Measurements from ENCODE around the gene RINL.
A peak's percentile ranks its signal among the peaks of the same experiment; 100 is the strongest.
"Not testable (repeated sequence)": the region's sequence is repeated elsewhere in the genome, so short reads cannot be mapped to it uniquely, and the experiment has no call there.

The RINL gene

DNA sequence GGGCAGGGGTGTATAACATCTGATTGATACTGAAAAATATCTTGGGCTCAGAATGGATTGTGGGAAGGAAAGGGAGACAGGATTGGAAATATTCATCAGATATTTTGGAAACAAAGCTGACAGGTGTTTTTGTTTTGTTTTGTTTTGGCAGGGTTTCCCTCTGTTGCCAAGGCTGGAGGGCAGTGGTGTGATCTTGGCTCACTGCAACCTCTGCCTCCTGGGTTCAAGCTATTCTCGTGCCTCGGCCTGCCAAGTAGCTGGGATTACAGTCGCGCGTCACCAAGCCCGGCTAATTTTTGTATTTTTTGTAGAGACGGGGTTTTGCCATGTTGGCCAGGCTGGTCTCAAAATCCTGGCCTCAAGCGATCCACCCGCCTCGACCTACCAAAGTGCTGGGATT is 4.7 kb downstream of the RINL start:
- not testable (repeated sequence) for DNase-seq

DNA sequence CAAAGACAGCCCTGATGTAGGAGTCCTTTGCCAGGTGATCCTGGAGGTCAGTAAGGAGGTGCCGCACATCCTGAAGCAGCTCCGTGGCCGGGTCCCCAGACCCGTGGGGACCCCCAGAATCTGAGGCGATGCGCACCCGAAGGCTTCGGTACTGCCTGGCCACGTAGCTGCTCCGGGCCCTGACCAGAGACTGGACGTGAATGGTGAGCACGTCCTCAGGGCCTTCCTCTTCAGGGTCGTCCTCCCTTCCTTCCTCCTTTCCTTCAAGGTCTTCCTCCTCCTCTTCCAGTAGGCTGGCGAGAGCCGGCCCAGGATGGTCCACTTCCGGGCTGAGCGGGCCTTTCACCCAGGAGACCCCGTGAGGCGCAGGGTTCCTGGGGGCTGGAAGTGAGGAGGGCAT is 7.5 kb downstream of the RINL start:
- no peak for DNase-seq

DNA sequence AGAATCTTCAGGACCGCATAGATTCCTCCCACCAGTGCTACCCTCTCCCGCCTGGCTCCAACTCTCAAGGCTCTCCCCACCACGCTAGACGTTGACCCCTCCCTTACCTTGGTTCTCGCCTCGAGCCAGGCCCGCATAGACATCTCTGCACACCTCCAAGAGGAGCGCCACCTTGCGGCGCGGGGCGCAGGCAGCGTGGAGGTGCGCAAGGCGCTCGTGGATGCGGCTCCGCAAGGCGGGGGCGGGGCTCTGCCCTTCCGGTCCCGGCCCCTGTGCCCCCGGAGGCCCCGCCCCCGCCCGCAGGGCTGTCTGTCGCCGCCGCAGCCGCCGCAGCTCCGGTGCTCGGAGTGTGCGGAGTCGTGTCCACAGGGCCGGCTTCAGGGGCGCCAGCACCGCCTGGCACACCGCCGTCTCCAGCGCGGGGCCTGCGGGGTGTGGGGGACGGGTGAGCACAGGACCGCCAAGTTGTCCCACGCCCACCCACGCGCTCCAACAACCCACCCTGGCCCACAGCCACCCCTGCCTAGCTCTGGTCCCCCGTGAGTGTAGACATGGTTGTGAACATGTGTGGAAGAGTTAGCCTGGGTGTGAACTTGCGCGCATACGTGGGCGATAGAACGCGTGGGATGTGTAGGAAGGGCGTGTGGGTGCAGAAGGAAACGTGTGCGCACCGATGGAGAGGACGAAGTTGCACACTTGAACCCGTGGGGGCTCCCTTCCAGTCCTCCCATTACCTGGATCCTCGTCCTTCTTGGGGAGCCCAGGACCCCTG is 8.1 kb downstream of the RINL start:
- DNase-seq = no peak

- no peak for DNase-seq
Observed at GRCh38 chr19:38869160-38869835, 8.8 kb downstream of the RINL start.

- DNase-seq = no peak
Observed at GRCh38 chr19:38868551-38868950, 9.5 kb downstream of the RINL start.

GRCh38 chr19:38867171-38867780 is 10.8 kb downstream of the RINL start:
- no peak for DNase-seq

DNA sequence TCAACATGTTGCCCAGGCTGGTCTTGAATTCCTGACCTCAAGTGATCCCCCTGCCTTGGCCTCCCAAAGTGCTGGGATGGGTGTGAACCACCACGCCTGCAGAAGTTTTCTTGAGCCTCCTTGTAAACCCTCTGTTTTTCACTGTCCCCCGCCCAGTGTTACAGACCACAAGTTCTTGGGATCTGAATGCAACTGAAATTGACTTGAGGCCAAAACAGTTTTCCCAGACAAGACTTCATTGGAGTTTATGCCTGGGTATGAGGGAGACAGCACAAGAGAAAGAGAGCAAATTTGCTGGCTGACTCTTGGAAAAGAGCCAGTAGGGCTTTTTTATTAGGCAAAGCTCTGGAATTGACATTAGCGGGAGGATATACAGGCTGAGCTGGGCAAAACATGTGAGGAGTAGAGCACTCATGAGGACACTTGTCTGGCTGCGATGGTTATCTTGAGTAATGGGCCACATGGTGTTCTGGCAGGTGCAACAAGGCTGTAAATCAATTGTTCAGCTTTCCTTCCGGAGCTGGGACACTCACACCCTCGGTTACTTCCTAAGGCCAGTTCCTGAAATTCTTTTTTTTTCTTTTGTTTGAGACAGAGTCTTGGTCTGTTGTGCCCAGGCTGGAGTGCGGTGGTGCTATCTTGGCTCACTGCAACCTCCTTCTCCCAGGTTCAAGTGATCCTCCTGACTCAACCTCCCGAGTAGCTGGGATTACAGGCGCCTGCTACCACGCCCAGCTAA is 15.6 kb downstream of the RINL start:
- peak; percentile 94 for DNase-seq

DNA sequence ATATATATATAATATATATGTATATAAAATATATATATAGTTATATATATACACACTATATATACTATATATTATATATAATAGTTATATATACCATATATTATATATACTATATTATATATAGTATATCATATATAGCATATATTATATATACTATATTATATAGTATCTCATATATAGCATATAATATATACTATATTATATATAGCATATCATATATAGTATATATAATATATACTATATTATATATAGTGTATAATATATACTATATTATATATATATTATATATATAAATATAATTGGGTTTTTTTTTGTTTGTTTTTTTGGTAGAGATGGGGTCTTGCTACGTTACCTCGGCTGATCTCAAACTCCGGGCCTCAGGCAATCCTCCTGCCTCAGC is 16.7 kb downstream of the RINL start:
- DNase-seq = no peak

DNA sequence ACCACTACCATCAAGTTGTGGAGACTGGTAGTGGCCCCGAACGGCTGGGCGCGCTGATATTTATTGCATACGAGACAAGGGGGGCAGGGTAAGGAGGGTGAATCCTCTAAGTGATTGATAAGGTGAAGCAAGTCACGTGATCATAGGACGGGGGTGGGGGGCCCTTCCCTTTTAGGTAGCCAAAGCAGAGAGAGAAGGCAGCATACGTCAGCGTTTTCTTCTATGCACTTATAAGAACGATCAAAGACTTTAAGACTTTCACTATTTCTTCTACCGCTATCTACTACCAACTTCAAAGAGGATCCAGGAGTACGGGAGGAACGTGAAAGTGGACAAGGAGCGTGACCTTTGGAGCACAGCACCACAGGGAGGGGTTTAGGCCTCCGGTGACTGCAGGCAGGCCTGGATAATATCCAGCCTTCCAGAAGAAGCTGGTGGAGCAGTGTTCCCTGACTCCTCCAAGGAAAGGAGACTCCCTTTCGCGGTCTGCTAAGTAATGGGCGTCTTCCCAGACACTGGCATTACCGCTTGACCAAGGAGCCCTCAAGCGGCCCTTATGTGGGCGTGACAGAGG is 18.4 kb downstream of the RINL start:
- DNase-seq = not testable (repeated sequence)

GRCh38 chr19:38856813-38857212 is 21.3 kb downstream of the RINL start:
- DNase-seq = no peak

- DNase-seq = not testable (repeated sequence)
Observed at GRCh38 chr19:38855751-38856150, 22.3 kb downstream of the RINL start.

- not testable (repeated sequence) for DNase-seq
Observed at GRCh38 chr19:38854961-38855360, 23.1 kb downstream of the RINL start.

DNA sequence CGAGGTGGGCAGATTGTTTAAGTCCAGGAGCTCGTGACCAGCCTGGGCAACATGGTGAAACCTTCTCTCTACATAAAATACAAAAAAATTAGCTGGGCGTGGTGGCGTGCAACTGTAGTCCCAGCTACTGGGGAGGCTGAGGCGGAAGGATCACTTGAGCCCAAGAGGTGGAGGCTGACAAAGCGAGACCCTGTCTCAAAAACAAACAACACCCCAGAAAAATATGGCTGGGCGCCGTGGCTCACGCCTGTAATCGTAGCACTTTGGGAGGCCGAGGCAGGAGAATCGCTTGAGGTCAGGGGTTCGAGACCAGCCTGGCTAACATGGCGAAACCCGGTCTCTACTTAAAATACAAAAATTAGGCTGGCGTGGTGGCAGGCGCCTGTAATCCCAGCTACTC is 24.9 kb downstream of the RINL start:
- no peak for DNase-seq

DNA sequence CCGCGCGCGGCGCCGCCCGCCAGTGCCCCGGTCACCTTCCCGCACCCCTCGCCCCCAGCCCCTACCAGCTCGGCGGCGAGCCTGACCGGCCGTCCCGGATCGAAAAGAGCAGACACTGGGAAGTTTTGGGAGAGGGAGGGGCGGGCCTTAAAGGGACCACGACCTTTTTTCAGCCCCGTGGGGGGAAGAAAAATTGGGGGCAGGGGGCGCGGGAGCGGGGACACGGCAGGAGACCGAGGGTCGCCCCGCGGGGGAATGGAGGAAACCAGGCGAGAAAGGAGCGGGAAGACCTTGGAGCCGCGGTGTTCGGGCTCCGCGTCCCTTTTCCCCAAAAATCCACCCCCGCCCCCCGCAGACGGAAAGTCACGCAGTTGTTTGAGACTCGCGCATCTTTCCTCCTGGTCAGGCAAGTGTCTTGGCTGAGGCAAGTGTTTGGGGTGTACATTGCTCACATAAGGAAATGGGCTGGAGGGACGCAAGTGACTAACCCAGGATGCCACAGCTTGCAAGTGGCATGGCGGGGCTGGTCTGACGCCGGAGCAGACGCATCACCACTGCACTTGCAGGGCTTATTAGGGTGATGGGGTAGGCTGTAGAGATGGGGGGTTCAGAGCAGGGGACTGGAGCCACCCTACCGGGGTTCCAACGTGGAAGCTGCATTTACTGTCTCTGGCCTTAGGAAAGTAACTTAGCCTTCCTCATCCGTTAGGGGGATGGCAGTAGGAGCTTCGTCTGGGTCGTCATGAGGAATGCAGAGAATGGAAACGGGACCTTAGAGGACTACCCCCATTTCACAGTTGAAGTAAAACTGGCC is 25.6 kb downstream of the RINL start:
- peak; percentile 20 for DNase-seq

DNA sequence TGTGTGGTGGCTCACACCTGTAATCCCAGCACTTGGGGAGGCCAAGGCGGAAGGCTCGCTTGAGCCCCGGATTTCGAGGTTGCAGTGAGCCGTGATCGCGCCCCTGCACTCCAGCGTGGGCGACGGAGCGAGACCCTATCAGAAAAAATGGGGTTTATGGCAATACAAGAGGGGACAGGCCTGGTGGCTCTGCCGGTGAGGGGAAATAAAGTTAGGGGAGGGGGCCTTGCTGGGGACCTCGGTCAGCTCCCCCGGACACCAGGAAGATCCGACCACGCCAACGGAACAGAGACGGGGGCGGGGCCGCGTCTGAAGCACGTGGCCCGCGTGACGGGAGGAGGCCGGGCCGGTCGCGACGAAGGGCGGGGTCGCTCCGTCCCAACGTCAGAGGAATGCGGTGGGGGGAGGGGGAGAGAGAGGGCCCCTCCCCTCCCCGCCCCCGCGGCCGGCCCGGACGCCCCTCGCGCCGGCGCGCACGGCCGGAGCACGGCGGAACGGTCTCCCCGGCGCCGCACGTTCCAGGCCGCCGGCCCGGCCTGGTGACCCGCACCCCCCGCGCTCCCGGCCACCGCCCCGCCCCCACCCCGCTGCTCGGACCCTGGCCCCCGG is 26.3 kb downstream of the RINL start:
- DNase-seq = peak; percentile 81

- no peak for DNase-seq
Observed at GRCh38 chr19:38850976-38851621, 27.0 kb downstream of the RINL start.

DNA sequence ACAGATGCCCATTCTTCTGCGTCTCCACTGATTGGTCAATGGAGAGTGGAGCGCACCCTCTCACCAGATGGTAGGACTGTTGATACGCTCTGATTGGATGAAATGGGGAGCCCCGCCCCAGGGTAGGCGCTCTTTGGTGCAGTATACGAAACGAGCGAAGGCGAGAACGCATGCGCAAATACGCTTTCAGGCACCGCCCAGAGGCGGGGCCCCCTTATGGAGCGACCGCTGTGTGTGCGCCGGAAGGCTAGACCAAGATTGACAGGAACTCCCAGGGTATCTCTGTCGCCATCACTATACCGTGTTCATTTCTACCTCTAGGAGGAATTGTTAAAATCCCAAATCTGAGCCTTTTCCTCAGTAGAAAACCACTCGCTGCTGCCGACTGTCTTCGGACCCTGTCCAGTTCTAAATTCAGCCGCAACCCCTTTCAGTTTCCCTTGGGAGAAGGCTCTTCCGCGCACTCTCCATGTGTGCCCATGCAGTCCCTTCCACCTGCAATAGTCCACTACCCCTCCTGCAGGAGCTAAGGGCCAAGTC is 27.6 kb downstream of the RINL start:
- DNase-seq = peak; percentile 82

DNA sequence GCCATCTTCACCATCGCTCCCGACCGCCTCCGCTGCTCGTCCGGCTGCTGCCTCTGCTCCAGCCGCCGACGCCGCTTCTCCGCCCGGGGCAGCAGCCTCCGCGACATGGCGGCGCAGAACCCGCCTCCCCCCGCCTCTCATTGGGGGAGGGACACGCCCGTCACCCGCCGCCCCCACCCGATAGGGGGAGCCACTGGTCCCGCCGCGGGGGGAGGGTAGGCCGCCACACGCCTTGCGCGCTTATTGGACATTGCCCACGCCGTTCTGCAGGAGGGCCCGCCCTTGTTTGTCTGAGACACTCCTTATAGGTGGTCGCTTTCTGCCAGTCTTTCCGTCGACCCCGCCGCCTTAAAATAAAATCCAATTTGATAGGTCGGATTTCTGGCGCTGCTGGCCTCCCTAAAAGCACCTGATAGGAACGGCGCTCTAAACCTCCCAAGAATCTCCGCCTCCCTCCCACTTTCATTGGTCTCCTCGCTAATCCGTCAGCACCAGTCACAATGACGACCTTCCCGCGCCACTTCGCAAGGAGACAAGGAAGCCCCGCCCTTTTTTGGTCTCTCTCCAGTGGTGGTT is 28.1 kb downstream of the RINL start, which contains the start of gene HNRNPL:
Gene HNRNPL, minus strand, starts transcription at position 127 of the 576 bp plus-strand sequence. Its CDS starts 20 bp downstream, at position 107.
- peak; percentile 99 for DNase-seq

- peak; percentile 90 for DNase-seq
Observed at GRCh38 chr19:38849147-38849859, 28.8 kb downstream of the RINL start.
